GM18520 (cell line): ENCODE data around the gene CXADR.

Experiments used
- ATAC-seq: cut with Tn5 transposase; IDR thresholded peaks from one replicate; pipeline ENCODE4 v1.9.1; 2021; ENCODE audit not compliant: unreplicated experiment

Gene CXADR

GRCh38 chr21:17539323-17539722 lies 26.5 kb downstream of the CXADR start:
- no peak for ATAC-seq

- ATAC-seq: no peak
Measured at GRCh38 chr21:17539743-17540341, 27.0 kb downstream of the CXADR start.

- ATAC-seq: no peak
Measured at GRCh38 chr21:17540530-17540929, 27.7 kb downstream of the CXADR start.

- ATAC-seq: no peak
Measured at GRCh38 chr21:17542371-17543011, 29.6 kb downstream of the CXADR start.

- no peak for ATAC-seq
Measured at GRCh38 chr21:17545007-17545406, 32.2 kb downstream of the CXADR start.

- ATAC-seq: no peak
Measured at GRCh38 chr21:17548262-17548661, 35.4 kb downstream of the CXADR start.

GRCh38 chr21:17550671-17551308 lies 37.9 kb downstream of the CXADR start:
- ATAC-seq: no peak

- ATAC-seq: no peak
Measured at GRCh38 chr21:17552410-17552809, 39.6 kb downstream of the CXADR start.

- no peak for ATAC-seq
Measured at GRCh38 chr21:17554120-17554519, 41.3 kb downstream of the CXADR start.

- ATAC-seq: no peak
Measured at GRCh38 chr21:17554679-17555465, 42.0 kb downstream of the CXADR start.

GRCh38 chr21:17560377-17561025 lies 47.7 kb downstream of the CXADR start:
- no peak for ATAC-seq

GRCh38 chr21:17570786-17571185 lies 57.9 kb downstream of the CXADR start:
- no peak for ATAC-seq

- ATAC-seq: no peak
Measured at GRCh38 chr21:17572431-17572830, 59.6 kb downstream of the CXADR start.

GRCh38 chr21:17575076-17575475 lies 62.2 kb downstream of the CXADR start:
- ATAC-seq: no peak

GRCh38 chr21:17576080-17576835 lies 63.4 kb downstream of the CXADR start:
- no peak for ATAC-seq

GRCh38 chr21:17577701-17578100 lies 64.9 kb downstream of the CXADR start:
- ATAC-seq: no peak

GRCh38 chr21:17578162-17578561 lies 65.3 kb downstream of the CXADR start:
- ATAC-seq: no peak

- no peak for ATAC-seq
Measured at GRCh38 chr21:17578876-17579275, 66.0 kb downstream of the CXADR start.

GRCh38 chr21:17580319-17580718 lies 67.5 kb downstream of the CXADR start:
- no peak for ATAC-seq

- ATAC-seq: no peak
Measured at GRCh38 chr21:17583898-17584297, 71.1 kb downstream of the CXADR start.
